Stimulated activated CD8-positive, alpha-beta memory T cell treated with anti-CD3 and anti-CD28 coated beads, Interleukin-7, amount 100 ng/mL, for 4 hours (primary cell): Measurements from ENCODE around the gene KRTAP1-5.
"Not testable (repeated sequence)": the region's sequence is repeated elsewhere in the genome, so short reads cannot be mapped to it uniquely, and the experiment has no call there.

ENCODE experiments used
- DNase-seq, 2 donors: peaks; one replicate each; pipeline ENCODE4 v3.0.0-alpha.2; 2020; ENCODE audit warnings: low read depth in 2 of 2

Gene KRTAP1-5

DNA sequence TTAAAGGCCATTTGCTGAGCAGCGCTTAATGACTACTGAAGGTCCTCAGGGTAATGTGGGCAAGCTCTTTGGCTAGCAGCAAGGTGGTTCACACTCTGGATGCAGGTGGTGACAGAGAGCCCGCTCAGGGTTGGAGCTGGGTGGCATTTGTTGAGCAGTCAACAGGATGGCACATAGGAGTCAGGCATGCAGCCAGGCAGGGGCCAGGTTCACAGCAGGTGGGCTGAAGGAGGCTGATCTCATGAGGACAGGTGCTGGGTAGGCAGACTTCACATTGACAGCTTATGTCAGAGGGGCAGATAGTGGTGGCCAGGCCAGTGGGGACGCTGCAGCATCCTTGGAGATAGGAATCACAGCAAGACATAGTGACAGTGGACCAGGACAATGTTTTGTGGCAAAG, 22.6 kb downstream of the KRTAP1-5 start:
- DNase-seq: no peak

DNA sequence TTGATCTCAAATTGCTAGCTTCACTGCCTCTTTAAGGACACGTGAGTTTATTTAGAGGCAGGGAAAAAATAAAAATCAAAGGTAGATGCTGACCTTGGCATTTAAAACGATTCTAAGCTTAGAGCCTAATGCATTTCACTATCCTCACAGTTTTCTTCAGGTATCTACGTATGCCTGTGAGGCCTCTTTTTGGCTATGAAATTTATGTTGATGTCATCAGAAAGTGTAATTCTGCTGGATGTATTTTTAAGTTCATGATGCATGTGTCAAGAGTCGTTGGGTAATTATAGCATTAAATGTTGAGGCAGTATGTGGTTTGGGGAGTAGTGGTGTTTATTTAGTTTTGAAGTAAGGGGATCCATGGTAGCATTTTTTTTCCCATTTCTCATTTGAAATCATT, 23.1 kb downstream of the KRTAP1-5 start:
- no peak for DNase-seq

DNA sequence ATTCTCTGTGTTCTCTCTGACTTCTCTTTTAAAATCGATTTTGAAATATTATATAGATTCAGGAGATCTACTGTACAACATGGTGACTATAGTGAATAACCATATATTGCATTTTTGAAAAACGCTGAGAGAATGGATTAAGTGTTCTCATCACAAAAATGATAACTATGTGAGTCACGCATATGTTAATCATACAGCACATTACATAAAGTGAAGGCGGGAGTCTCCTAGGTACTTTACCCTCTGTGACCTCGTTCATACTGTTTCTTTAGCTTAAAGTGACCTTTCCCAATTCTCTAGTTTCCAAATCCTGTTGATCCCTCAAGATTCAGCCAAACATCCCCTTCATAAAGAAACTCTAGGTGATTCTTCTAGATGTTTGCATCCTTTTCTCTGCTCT, 24.2 kb downstream of the KRTAP1-5 start:
- DNase-seq: no peak

- no peak for DNase-seq
These were observed 25.2 kb downstream of the KRTAP1-5 start for GRCh38 chr17:41001795-41002194.

- DNase-seq: not testable (repeated sequence)
These were observed 27.4 kb downstream of the KRTAP1-5 start, which contains the start of gene KRTAP3-2 for GRCh38 chr17:40999563-40999962. TSS of gene KRTAP3-2 (minus strand) at chr17:40999906. CDS start at chr17:40999853, 53 bp downstream.

DNA sequence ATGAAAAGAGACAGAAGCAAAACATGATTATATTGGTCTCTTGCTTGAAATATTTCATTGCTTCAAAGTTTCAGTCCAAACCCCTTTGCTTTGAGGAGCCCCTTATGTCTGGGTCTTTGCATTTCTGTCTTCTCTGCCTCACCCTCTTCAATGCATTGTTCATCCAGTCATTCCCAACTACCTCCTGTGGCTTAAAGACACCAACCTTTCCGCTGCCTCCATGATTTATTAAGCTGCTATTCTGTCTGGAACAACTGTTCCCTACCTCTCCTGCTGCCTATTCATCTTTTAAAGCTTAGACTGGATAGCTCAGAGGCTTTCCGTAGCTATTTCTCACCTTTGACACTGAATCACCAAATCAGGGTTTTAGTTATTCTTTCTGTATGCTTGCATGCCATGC, 29.6 kb downstream of the KRTAP1-5 start:
- no peak for DNase-seq

- DNase-seq: no peak
These were observed 30.2 kb downstream of the KRTAP1-5 start for GRCh38 chr17:40996829-40997228.

- no peak for DNase-seq
These were observed 31.9 kb downstream of the KRTAP1-5 start for GRCh38 chr17:40995116-40995515.

GRCh38 chr17:40993839-40994238, 33.2 kb downstream of the KRTAP1-5 start, which contains the start of gene KRTAP3-3:
TSS of gene KRTAP3-3 (minus strand) at chr17:40994164. CDS start at chr17:40994097, 67 bp downstream.
- DNase-seq: no peak

DNA sequence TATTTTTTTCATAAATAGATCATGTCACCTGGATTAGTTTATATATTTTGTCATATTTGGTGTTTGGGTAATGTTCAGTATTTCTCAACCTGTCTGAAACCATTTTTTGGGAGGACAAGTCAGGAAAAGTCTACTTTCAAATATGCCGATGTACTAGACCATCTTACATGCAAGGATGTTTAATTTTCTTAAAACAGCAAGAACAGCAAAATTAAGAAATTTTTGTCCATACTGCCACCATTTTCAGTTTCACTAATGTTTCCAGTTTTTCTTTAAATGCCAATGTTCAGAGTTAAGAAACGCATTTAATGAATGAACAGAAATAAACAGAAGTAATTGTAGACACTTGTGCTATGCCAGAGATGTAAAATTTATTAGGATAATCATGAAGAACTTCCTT, 33.9 kb downstream of the KRTAP1-5 start:
- no peak for DNase-seq

DNA sequence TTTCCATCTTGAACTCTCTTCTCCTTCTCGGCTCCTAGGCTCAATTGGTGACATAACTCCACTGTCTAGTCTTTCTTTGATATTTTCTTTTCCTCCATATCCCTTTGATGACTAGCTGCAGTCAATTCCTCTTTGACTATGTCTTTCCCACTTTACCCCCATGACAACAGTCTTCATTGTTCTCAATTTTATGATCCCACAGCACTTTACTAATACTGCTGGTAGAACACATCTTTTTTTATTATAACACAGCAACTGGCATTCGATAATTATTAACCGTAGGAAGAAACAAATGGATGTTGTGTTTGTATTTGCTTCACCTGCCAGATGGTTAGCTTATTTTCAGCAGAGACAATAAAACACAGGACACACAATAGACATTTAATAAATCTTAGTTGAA, 34.3 kb downstream of the KRTAP1-5 start:
- DNase-seq: no peak

DNA sequence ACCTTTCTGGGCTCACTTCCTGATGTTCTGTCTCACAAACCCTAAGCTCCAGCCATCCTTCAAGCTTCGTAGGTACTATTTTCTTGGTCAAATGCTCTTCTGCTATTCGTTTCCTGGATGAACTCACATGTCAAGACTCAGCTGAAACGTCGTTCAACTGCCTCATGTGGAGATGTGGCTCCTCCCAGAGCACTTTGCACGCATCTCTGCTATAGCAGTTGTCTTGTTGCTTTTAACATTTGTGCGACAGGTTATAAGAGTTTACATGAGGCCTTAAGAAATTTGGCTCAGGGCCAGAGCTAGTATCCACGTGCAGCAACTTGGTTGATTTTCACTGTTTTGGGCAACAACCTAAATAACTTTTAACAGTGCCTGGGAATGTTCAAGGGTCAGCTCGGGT, 40.1 kb downstream of the KRTAP1-5 start:
- no peak for DNase-seq

DNA sequence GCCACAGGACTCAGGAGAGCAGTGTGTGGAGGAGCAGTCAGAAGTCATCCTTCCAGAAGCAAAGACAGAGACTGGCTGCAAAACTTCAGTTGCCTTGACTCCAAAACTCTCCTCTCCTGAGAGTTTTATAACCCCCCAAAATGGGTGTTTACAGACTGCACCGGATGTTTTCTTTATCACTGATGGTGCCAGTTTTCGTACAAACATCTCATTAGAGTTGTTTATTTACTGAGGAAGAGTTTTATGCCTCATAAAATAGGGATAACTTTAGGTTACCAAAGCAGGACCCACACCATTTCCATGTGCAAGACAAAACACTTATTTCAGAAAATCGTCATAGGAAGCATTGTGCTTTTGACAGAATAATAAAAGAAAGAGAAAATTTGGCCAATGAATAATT, 42.8 kb downstream of the KRTAP1-5 start, which contains the start of gene KRT40:
Gene KRT40, minus strand, starts transcription at position 101 of the 400 bp plus-strand sequence. Its CDS starts 53 bp downstream, at position 48.
- no peak for DNase-seq

- no peak for DNase-seq
These were observed 45.9 kb downstream of the KRTAP1-5 start for GRCh38 chr17:40981115-40981514.

DNA sequence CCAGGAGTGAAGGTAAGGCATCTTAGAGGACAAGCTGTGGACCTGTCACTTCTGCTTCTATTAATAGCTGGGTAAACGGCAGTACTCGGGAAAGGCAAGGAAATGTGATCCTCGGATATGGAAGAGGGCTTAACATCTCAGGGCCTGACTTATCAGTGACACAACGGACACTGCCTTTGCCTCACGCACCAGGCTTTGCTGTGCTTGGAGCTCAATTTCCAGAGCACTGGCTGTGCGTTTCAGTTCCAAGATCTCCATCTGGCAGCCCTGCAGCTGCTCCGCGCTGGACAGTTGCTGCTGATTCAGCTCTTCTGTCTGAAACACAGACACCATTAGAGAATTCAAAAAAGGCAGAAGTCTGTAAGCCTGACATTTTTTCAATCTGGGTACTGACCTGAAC, 46.4 kb downstream of the KRTAP1-5 start:
- DNase-seq: no peak

DNA sequence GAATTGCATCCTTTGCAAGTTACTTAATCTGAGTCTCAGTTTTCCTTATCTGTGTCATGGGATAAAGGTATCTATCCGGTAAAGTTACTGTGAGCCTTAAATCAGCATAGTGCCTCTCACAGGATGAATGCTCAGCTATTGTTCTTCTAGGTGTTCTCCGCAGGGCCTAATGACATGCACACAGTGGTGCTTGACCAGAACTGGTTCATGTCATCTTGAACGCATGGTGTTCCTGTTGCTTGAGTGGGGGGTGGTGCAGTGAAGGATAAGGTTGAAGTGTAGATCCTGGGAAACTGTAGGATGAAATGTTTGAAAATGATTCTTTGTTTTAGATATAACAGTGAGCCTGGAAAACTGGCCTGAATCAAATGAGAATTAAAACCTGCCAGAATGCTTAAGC, 46.9 kb downstream of the KRTAP1-5 start:
- DNase-seq: no peak

DNA sequence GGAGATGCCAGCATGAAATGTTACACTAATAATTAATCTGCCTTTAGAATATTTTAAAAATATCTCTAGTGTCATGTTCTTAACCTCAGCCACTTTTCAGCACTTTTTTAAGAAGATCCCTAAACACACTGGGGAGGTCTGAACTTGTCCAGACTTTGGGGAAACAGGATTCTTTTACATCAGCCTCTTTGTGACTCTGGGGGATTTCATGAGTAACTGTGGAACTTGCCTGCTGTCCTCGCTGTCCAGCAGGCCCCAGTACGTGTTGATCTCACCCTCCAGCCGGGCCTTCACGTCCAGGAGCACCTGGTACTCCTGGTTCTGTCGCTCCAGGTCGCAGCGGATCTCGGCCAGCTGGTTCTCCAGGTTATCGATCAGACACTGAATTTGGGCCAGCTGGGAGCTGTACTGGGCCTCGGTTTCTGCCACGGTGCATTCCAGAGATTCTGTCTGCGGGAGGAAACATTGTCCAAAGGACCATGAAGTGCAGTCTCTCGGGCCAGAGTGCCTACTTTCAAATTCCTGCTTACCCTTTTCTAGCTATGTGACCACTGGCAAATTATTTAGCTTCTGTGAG, 48.3 kb downstream of the KRTAP1-5 start:
- DNase-seq: no peak
